ENCODE measurements around the gene LGI1. TPM values are rescaled to one million over a fixed set of nuclear protein-coding genes. Genes with fewer than 3 reads are reported as not detected.

The LGI1 gene
- total and polyA plus RNA-seq, 9 of the 15 experiments (the other 6 are each of a cell fraction or from before 2014, with no cell fraction given): not detected

DNA sequence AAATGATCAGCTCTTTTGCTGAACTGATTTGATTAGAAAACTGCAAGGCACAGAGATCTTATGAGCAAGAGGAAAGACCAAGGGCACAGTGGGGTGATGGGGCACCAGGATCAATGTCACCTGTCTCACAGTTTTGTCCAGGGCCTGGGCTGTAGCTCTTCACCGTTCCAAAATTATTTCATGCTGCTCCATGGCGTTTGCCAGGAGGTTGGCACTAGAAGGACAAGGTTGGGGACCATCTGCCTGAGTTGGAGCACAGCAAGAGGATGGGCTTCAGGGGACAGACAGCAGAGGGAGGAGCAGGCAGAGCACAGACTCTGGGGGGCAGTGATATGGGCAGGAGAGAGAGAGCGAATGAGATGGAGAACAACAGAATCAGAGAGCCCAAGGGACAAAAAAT, 37.8 kb upstream of the LGI1 start:
- TF ChIP-seq ZNF586 (CRISPR knock-in tag; conservative IDR thresholded peaks at IDR 0.05): no peak
- no peak for TF ChIP-seq NFATC3 (IDR thresholded peaks at IDR 0.05)
- no peak for TF ChIP-seq HDAC1 (IDR thresholded peaks at IDR 0.05)
- no peak for TF ChIP-seq TCF7L2 (IDR thresholded peaks at IDR 0.05; ENCODE audit: low read depth, low read length)
- TF ChIP-seq, protein P1, sequence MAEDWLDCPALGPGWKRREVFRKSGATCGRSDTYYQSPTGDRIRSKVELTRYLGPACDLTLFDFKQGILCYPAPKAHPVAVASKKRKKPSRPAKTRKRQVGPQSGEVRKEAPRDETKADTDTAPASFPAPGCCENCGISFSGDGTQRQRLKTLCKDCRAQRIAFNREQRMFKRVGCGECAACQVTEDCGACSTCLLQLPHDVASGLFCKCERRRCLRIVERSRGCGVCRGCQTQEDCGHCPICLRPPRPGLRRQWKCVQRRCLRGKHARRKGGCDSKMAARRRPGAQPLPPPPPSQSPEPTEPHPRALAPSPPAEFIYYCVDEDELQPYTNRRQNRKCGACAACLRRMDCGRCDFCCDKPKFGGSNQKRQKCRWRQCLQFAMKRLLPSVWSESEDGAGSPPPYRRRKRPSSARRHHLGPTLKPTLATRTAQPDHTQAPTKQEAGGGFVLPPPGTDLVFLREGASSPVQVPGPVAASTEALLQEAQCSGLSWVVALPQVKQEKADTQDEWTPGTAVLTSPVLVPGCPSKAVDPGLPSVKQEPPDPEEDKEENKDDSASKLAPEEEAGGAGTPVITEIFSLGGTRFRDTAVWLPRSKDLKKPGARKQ (CRISPR knock-in tag; IDR thresholded peaks at IDR 0.05): no peak
- TF ChIP-seq FOXJ3 (CRISPR knock-in tag; IDR thresholded peaks at IDR 0.05): no peak
- TF ChIP-seq MTA2 (IDR thresholded peaks at IDR 0.05; ENCODE audit: low read depth): no peak
- TF ChIP-seq ZNF551 (CRISPR knock-in tag; IDR thresholded peaks at IDR 0.05): no peak
- in situ Hi-C loops (cut with MboI): no loop called here
- FAIRE-seq (no peak), ATAC-seq (no peak), DNase-seq (ENCODE audit: extremely low read depth in 1 of 4, low spot score in 3 of 4) (no peak)
- no TSS peak for BruUV-seq (replicated peaks)
- no peak overlapping the region for H3K27ac ChIP-seq (ENCODE audit: extremely low read depth, low read depth, low read length)
- no peaks in the 10 kb centered on the region for H3K9me3 ChIP-seq (replicated peaks; ENCODE audit: control insufficient read depth, insufficient read depth, low read depth, low read length)
- H3K4me1 ChIP-seq (replicated peaks in 1 of 2; ENCODE audit: control insufficient read depth in 2 of 2, insufficient read depth in 2 of 2, low read length in 2 of 2): no peaks in the 10 kb centered on the region
- no peaks in the 10 kb centered on the region for H3K36me3 ChIP-seq (ENCODE audit: control insufficient read depth, insufficient read depth, low read length)
- H3K9me1 ChIP-seq (ENCODE audit: control insufficient read depth, insufficient read depth, low read length): no peaks in the 10 kb centered on the region
- CTCF ChIA-PET (ENCODE audit: low intra/inter-chr PET ratio): no interaction called here
- H3K79me2 ChIP-seq (ENCODE audit: control insufficient read depth, insufficient read depth, low read length): no peaks in the 10 kb centered on the region
- H3K9ac ChIP-seq (ENCODE audit: insufficient read depth in 1 of 2, low read depth in 2 of 2, low read length in 2 of 2): no peak overlapping the region
- H3K4me2 ChIP-seq (ENCODE audit: insufficient read depth, low read length): no peak overlapping the region
- H4K20me1 ChIP-seq (replicated peaks; ENCODE audit: control insufficient read depth, insufficient read depth, low read length): no peaks in the 10 kb centered on the region
- H3K4me3 ChIP-seq: no peak overlapping the region
- POLR2A ChIA-PET: interaction anchor here (1.2 kb wide), 1 partner anchor 84 kb away, joined by 3 read pairs; no protein-coding TSS in a partner anchor
- no peaks in the 10 kb centered on the region; a peak in 2 of 5 replicates for H3K27me3 ChIP-seq (ENCODE audit: control insufficient read depth in 2 of 2, insufficient read depth in 2 of 2, low read length in 2 of 2)
- H2AFZ ChIP-seq (ENCODE audit: low read depth, low read length): no peak overlapping the region
- WGBS (ENCODE audit: insufficient coverage, low coverage, missing lambda C conversion rate): 0% methylated on average over 3 of the region's 3 CpGs
- intact Hi-C loops (cut with micrococcal nuclease): no loop called here

Measured in K562 (cell line).